MM.1S (cell line): ENCODE data around the gene CETP.
A peak's percentile ranks its signal among the peaks of the same experiment; 100 is the strongest.
"Not testable (repeated sequence)": the region's sequence is repeated elsewhere in the genome, so short reads cannot be mapped to it uniquely, and the experiment has no call there.

Source experiments
- DNase-seq: peaks from one replicate; pipeline ENCODE4 v3.0.0-alpha.2; 2015
- H2AFZ ChIP-seq: fragments of 300-600 bp; sonication (generic); 2 replicates; pipeline ENCODE4 v1.6.0; 2016; ENCODE audit warnings: antibody characterized with exemption, low read length
- H3F3A ChIP-seq: fragments of 300-600 bp; sonication (generic); 2 replicates; pipeline ENCODE4 v1.6.1; 2016; ENCODE audit warnings: mild to moderate bottlenecking, antibody characterized with exemption, low read length, moderate library complexity, mixed read lengths; ENCODE audit not compliant: insufficient read depth
- H3K27ac ChIP-seq: fragments of 300-600 bp; sonication (generic); 2 replicates; pipeline ENCODE4 v1.5.1; 2016; ENCODE audit warnings: mild to moderate bottlenecking, low read length
- H3K27me3 ChIP-seq: fragments of 300-600 bp; sonication (generic); replicated peaks from 2 replicates; pipeline ENCODE4 v1.6.0; 2016; ENCODE audit warnings: low read length; ENCODE audit not compliant: insufficient read depth
- H3K36me3 ChIP-seq: fragments of 300-600 bp; sonication (generic); replicated peaks from 2 replicates; pipeline ENCODE4 v1.6.1; 2016; ENCODE audit warnings: mild to moderate bottlenecking, low read length, mixed read lengths; ENCODE audit not compliant: insufficient read depth
- H3K4me1 ChIP-seq: fragments of 300-600 bp; sonication (generic); 2 replicates; pipeline ENCODE4 v1.6.1; 2016; ENCODE audit warnings: low read length, mixed read lengths
- H3K4me2 ChIP-seq: fragments of 300-600 bp; sonication (generic); 2 replicates; pipeline ENCODE4 v1.6.0; 2016; ENCODE audit warnings: low read depth, low read length
- H3K4me3 ChIP-seq: fragments of 300-600 bp; sonication (generic); 2 replicates; pipeline ENCODE4 v1.5.1; 2016; ENCODE audit warnings: low read length, mixed read lengths
- H3K79me2 ChIP-seq: fragments of 300-600 bp; sonication (generic); 2 replicates; pipeline ENCODE4 v1.6.1; 2016; ENCODE audit warnings: mixed run types, low read length, mixed read lengths
- H3K9ac ChIP-seq: fragments of 300-600 bp; sonication (generic); 2 replicates; pipeline ENCODE4 v1.6.1; 2016; ENCODE audit warnings: low read length, mixed read lengths
- H3K9me2 ChIP-seq: fragments of 300-600 bp; sonication (generic); replicated peaks from 2 replicates; pipeline ENCODE4 v1.6.1; 2016; ENCODE audit warnings: mild to moderate bottlenecking, low read length, mixed read lengths; ENCODE audit not compliant: insufficient read depth
- H3K9me3 ChIP-seq: fragments of 300-600 bp; sonication (generic); replicated peaks from 2 replicates; pipeline ENCODE4 v1.6.1; 2016; ENCODE audit warnings: mild to moderate bottlenecking, low read length, mixed read lengths; ENCODE audit not compliant: insufficient read depth
- H4K20me1 ChIP-seq: fragments of 300-600 bp; sonication (generic); 2 replicates; pipeline ENCODE4 v1.6.1; 2016; ENCODE audit warnings: mild to moderate bottlenecking, low read length, moderate library complexity, mixed read lengths; ENCODE audit not compliant: insufficient read depth
- CTCF ChIP-seq: fragments of 300-600 bp; sonication (generic); IDR thresholded peaks from 2 replicates; pipeline ENCODE4 v1.5.1; 2016; ENCODE audit warnings: antibody characterized with exemption, low read length, mixed read lengths
- EZH2 ChIP-seq: fragments of 300-600 bp; sonication (generic); optimal IDR thresholded peaks from 2 replicates; pipeline ENCODE3; 2017; ENCODE audit warnings: low read depth, mild to moderate bottlenecking, antibody characterized with exemption, low read length, mixed read lengths
- EZH2phosphoT487 ChIP-seq: fragments of 300-600 bp; sonication (generic); IDR thresholded peaks from 2 replicates; pipeline ENCODE4 v1.6.1; 2018; ENCODE audit warnings: antibody characterized with exemption, low read length

CETP gene

DNA sequence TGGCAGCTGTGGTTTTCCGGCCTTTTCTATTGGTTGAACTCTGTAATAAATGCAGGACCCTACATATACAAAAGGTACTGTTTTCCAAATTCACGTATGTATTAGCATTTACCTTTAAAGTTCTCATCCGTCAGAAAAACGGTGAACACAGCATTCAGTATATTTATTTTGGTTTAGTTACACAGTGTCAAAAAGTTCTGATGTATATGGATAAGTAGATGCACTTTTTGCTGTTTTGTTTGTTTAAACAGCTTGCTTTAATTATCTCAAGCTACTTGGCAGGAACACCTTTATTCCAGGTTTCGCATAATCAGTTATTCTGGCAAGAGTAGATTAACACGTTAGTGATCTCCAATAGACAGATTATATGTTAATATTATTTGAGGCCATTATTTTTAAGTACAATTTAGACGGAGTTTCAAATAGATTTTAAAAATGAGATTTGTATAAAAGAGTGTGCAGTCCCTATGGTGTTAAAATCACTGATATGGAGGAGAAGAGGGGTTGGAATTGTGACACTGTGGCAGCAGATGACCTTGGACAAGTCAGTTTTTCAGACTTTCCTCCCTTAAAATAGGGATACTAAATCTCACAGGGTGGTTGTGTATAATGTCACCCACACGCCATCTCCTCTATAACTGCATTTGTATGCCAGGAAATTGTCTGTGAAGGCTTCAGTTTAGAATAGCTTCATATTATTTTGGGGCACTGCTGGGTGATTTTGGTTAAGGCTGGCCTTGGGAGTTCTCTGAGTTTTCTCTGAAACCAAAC is 27.7 kb upstream of the CETP start:
- peaks cover 70% of the 10 kb centered on the region for H3K79me2 ChIP-seq
- no peaks in the 10 kb centered on the region for H3K27me3 ChIP-seq
- H3K4me2 ChIP-seq, result peak overlapping the region; percentile 64
- peaks cover 46% of the 10 kb centered on the region for H3K36me3 ChIP-seq
- H2AFZ ChIP-seq, result no peak overlapping the region
- no peak for DNase-seq
- peaks cover 55% of the 10 kb centered on the region for H4K20me1 ChIP-seq
- peaks cover 33% of the 10 kb centered on the region for H3K4me1 ChIP-seq
- H3K4me3 ChIP-seq, result peak overlapping the region; percentile 95
- TF ChIP-seq EZH2phosphoT487, result no peak
- TF ChIP-seq EZH2, result no peak
- TF ChIP-seq CTCF, result no peak
- peaks cover 80% of the 10 kb centered on the region for H3F3A ChIP-seq
- peak overlapping the region; percentile 100 for H3K9ac ChIP-seq
- H3K27ac ChIP-seq, result peak overlapping the region; percentile 100
- H3K9me2 ChIP-seq, result no peaks in the 10 kb centered on the region
- H3K9me3 ChIP-seq, result no peaks in the 10 kb centered on the region

DNA sequence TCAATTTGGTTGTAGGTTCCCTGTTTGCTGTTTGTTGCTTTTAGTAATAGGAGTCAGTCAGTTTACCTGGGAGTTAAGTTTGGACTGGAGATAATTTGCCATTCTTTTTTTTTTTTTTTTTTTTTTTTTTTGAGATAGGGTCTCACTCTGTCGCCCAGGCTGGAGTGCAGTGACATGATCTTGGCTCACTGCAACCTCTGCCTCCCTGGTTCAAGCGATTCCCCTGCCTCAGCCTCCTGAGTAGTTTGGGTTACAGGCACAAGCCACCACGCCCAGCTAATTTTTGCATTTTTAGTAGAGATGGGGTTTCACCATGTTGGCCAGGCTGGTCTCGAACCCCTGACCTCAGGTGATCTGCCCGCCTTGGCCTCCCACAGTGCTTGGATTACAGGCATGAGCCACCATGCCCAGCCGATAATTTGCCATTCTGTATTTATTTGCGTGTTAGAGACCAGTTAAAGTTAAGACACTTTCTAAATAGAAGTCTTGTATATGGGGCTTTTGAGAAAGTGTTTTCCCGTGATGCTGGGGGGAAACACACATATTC is 27.1 kb upstream of the CETP start:
- H3K9ac ChIP-seq, result peak overlapping the region; percentile 100
- not testable (repeated sequence) for H3K9me3 ChIP-seq, H2AFZ ChIP-seq, H3K27me3 ChIP-seq, DNase-seq, H3K9me2 ChIP-seq
- H4K20me1 ChIP-seq, result peaks cover 62% of the 10 kb centered on the region
- H3F3A ChIP-seq, result peaks cover 87% of the 10 kb centered on the region
- H3K4me2 ChIP-seq, result peak overlapping the region; percentile 78
- peak overlapping the region; percentile 100 for H3K27ac ChIP-seq
- H3K4me1 ChIP-seq, result peaks cover 37% of the 10 kb centered on the region
- H3K79me2 ChIP-seq, result peaks cover 76% of the 10 kb centered on the region
- peaks cover 46% of the 10 kb centered on the region for H3K36me3 ChIP-seq
- H3K4me3 ChIP-seq, result peak overlapping the region; percentile 95

- H3K27ac ChIP-seq, result peak overlapping the region; percentile 100
- peaks cover 38% of the 10 kb centered on the region for H3K4me1 ChIP-seq
- H3K27me3 ChIP-seq, result no peaks in the 10 kb centered on the region
- H3K9me2 ChIP-seq, result no peaks in the 10 kb centered on the region
- TF ChIP-seq CTCF (no peak), EZH2 (no peak), EZH2phosphoT487 (no peak)
- peaks cover 51% of the 10 kb centered on the region for H3K36me3 ChIP-seq
- H3F3A ChIP-seq, result peaks cover 89% of the 10 kb centered on the region
- no peaks in the 10 kb centered on the region for H3K9me3 ChIP-seq
- no peak for DNase-seq
- H3K9ac ChIP-seq, result peak overlapping the region; percentile 100
- peak overlapping the region; percentile 95 for H3K4me3 ChIP-seq
- peaks cover 81% of the 10 kb centered on the region for H3K79me2 ChIP-seq
- H4K20me1 ChIP-seq, result peaks cover 67% of the 10 kb centered on the region
- H3K4me2 ChIP-seq, result peak overlapping the region; percentile 78
- H2AFZ ChIP-seq, result no peak overlapping the region
These were observed 26.5 kb upstream of the CETP start for GRCh38 chr16:56935201-56935600.

DNA sequence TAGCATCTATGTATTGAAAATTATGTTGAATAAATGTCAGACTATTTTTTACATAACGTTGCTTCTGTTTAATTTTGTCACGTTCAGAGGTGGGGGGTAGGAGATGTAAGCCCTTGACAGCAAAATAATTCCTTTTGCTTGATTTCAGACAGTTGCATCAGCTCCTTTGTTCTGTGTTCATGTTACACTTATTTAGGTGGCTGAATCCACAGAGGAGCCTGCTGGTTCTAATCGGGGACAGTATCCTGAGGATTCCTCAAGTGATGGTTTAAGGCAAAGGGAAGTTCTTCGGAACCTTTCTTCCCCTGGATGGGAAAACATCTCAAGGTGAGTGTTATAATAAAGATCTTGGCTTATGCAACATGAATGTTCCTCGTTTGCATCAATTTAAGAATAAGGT is 25.3 kb upstream of the CETP start:
- TF ChIP-seq EZH2 (no peak), CTCF (0 out of 2 replicates have a peak, but pooled peaks have one; percentile 2)
- Histone ChIP-seq H3K4me1 (peaks cover 39% of the 10 kb centered on the region), H3F3A (peaks cover 90% of the 10 kb centered on the region)

More for the DNA sequence above, 25.3 kb upstream of the CETP start:
- no peaks in the 10 kb centered on the region for H3K27me3 ChIP-seq
- H3K9me3 ChIP-seq, result no peaks in the 10 kb centered on the region
- peak overlapping the region; percentile 95 for H3K4me3 ChIP-seq
- no peak overlapping the region for H2AFZ ChIP-seq
- peaks cover 75% of the 10 kb centered on the region for H4K20me1 ChIP-seq
- peak overlapping the region; percentile 100 for H3K27ac ChIP-seq
- peaks cover 58% of the 10 kb centered on the region for H3K36me3 ChIP-seq
- H3K9ac ChIP-seq, result peak overlapping the region; percentile 100
- no peak for DNase-seq
- peaks cover 93% of the 10 kb centered on the region for H3K79me2 ChIP-seq
- H3K4me2 ChIP-seq, result peak overlapping the region; percentile 78
- no peaks in the 10 kb centered on the region for H3K9me2 ChIP-seq
